SK-N-SH (cell line): ENCODE measurements around the gene DCTD.

ENCODE experiments used
- EP300 ChIP-seq, 2 experiments: IDR thresholded peaks; 2 replicates each; pipeline versions ENCODE4 v1.4.0 to v1.6.1; 2012; ENCODE audit warnings: borderline replicate concordance in 1 of 2, low read depth in 1 of 2, low read length in 1 of 2
- NFIC ChIP-seq: IDR thresholded peaks from 2 replicates; pipeline ENCODE4 v1.4.0; 2012; ENCODE audit warnings: borderline replicate concordance
- RCOR1 ChIP-seq: fragments of 150-350 bp; IDR thresholded peaks from 2 replicates; pipeline ENCODE4 v1.6.1; 2017; ENCODE audit warnings: antibody characterized with exemption, low read length
- RFX5 ChIP-seq: IDR thresholded peaks from 2 replicates; pipeline ENCODE4 v1.6.1; 2012; ENCODE audit warnings: mild to moderate bottlenecking, improper control_type of control experiment, low read length
- TAF1 ChIP-seq: IDR thresholded peaks from 2 replicates; pipeline ENCODE4 v1.6.1; 2012; ENCODE audit warnings: low read depth, mild to moderate bottlenecking, low read length, moderate library complexity, borderline replicate concordance
- TF ChIP-seq, protein P1 (sequence below): fragments of 200-600 bp; sonication (generic); IDR thresholded peaks from 2 replicates; pipeline ENCODE4 v1.6.1; 2017; ENCODE audit warnings: antibody characterized with exemption, mild to moderate bottlenecking, moderate library complexity
- TF ChIP-seq, protein P2 (sequence below): fragments of 150-350 bp; IDR thresholded peaks from 2 replicates; pipeline ENCODE4 v1.6.1; 2017; ENCODE audit warnings: antibody characterized with exemption, low read length, low read depth, borderline replicate concordance

DNA sequence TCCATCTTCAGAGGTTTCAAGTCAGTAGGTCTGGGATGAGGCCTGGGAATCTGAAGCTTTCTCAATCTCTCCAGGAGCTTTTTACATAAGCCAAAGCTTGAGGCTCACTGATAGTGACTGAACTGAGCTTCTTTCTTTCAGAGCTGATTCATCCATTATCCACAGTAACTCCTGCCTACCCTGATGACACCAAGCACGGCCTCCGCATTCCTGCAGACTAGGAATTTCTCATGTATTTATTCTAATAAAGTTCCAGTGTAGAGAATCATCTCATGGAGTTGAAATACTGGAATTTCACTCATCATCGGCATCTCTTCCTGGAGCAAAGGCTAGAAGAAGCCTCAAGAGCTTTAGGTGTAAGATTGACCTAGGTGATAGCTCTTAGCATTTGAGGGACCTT is 12.1 kb upstream of the DCTD start:
- TF ChIP-seq, protein P1, sequence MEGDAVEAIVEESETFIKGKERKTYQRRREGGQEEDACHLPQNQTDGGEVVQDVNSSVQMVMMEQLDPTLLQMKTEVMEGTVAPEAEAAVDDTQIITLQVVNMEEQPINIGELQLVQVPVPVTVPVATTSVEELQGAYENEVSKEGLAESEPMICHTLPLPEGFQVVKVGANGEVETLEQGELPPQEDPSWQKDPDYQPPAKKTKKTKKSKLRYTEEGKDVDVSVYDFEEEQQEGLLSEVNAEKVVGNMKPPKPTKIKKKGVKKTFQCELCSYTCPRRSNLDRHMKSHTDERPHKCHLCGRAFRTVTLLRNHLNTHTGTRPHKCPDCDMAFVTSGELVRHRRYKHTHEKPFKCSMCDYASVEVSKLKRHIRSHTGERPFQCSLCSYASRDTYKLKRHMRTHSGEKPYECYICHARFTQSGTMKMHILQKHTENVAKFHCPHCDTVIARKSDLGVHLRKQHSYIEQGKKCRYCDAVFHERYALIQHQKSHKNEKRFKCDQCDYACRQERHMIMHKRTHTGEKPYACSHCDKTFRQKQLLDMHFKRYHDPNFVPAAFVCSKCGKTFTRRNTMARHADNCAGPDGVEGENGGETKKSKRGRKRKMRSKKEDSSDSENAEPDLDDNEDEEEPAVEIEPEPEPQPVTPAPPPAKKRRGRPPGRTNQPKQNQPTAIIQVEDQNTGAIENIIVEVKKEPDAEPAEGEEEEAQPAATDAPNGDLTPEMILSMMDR = no peak
- no peak for TF ChIP-seq RFX5
- no peak for TF ChIP-seq RCOR1
- TF ChIP-seq, protein P2, sequence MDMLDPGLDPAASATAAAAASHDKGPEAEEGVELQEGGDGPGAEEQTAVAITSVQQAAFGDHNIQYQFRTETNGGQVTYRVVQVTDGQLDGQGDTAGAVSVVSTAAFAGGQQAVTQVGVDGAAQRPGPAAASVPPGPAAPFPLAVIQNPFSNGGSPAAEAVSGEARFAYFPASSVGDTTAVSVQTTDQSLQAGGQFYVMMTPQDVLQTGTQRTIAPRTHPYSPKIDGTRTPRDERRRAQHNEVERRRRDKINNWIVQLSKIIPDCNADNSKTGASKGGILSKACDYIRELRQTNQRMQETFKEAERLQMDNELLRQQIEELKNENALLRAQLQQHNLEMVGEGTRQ = no peak
- TF ChIP-seq EP300 (IDR thresholded peaks at IDR 0.05; ENCODE audit: borderline replicate concordance in 1 of 2, low read depth in 1 of 2, low read length in 1 of 2) = peak in 1 of 2 experiments; percentile 21; a peak in 1 of 4 replicates
- TF ChIP-seq TAF1 = no peak
- no peak for TF ChIP-seq NFIC
